Neural cell (in vitro differentiated cells): ENCODE results near the gene AKAP10. TPM values are rescaled to one million over a fixed set of nuclear protein-coding genes. Genes with fewer than 3 reads are reported as not detected.

Experiments used
- H2AFZ ChIP-seq: fragments of 200-600, 300-800 bp; sonication (generic), shearing (Covaris generic); 2 replicates; pipeline ENCODE4 v1.6.0; 2014; ENCODE audit warnings: low read depth, mild to moderate bottlenecking, antibody characterized with exemption, low read length, moderate library complexity
- H3F3A ChIP-seq: fragments of 200-600 bp; shearing (Covaris generic); 2 replicates; pipeline ENCODE4 v1.6.1; 2016; ENCODE audit warnings: mild to moderate bottlenecking, moderate library complexity, mixed read lengths, antibody characterized with exemption, low read length; ENCODE audit not compliant: insufficient read depth, poor library complexity, severe bottlenecking
- H3K27ac ChIP-seq: fragments of 200-600, 300-800 bp; sonication (generic), shearing (Covaris generic); 2 replicates; pipeline ENCODE4 v1.5.1; 2014; ENCODE audit warnings: mild to moderate bottlenecking, low read length, moderate library complexity
- H3K27me3 ChIP-seq: fragments of 300-800, 200-600 bp; sonication (generic), shearing (Covaris generic); 2 replicates; pipeline ENCODE4 v1.6.0; 2014; ENCODE audit warnings: mild to moderate bottlenecking, low read depth, low read length, moderate library complexity; ENCODE audit not compliant: insufficient read depth
- H3K36me3 ChIP-seq: fragments of 300-800, 200-600 bp; sonication (generic), shearing (Covaris generic); 2 replicates; pipeline ENCODE4 v1.5.1; 2014; ENCODE audit warnings: mild to moderate bottlenecking, antibody characterized with exemption, low read length, moderate library complexity; ENCODE audit not compliant: insufficient read depth
- H3K4me2 ChIP-seq: fragments of 300-800, 200-600 bp; sonication (generic), shearing (Covaris generic); 2 replicates; pipeline ENCODE4 v1.6.0; 2014; ENCODE audit warnings: mild to moderate bottlenecking, low read length
- H3K4me3 ChIP-seq: fragments of 300-800, 200-600 bp; sonication (generic), shearing (Covaris generic); 2 replicates; pipeline ENCODE4 v1.5.1; 2014; ENCODE audit warnings: mild to moderate bottlenecking, low read length, moderate library complexity
- H3K79me2 ChIP-seq: fragments of 200-600 bp; shearing (Covaris generic); replicated peaks from 2 replicates; pipeline ENCODE4 v1.6.0; 2014; ENCODE audit warnings: mild to moderate bottlenecking, low read length, moderate library complexity; ENCODE audit not compliant: insufficient read depth
- H3K9ac ChIP-seq: fragments of 300-800, 200-600 bp; sonication (generic), shearing (Covaris generic); 2 replicates; pipeline ENCODE4 v1.6.1; 2016; ENCODE audit warnings: mild to moderate bottlenecking, low read length, mixed read lengths
- H3K9me2 ChIP-seq: fragments of 200-600 bp; shearing (Covaris generic); 2 replicates; pipeline ENCODE4 v1.6.1; 2016; ENCODE audit warnings: mild to moderate bottlenecking, low read length, mixed read lengths; ENCODE audit not compliant: insufficient read depth
- H3K9me3 ChIP-seq: fragments of 200-600, 300-800 bp; sonication (generic), shearing (Covaris generic); 2 replicates; pipeline ENCODE4 v1.6.1; 2016; ENCODE audit warnings: mild to moderate bottlenecking, mixed run types, low read length, moderate library complexity, mixed read lengths
- H4K20me1 ChIP-seq: fragments of 200-600 bp; shearing (Covaris generic); 2 replicates; pipeline ENCODE4 v1.6.1; 2016; ENCODE audit warnings: mild to moderate bottlenecking, mixed run types; ENCODE audit not compliant: insufficient read depth
- EP300 ChIP-seq: fragments of 450-650 bp; conservative IDR thresholded peaks from 2 replicates; pipeline ENCODE4 v1.6.1; 2014; ENCODE audit warnings: antibody characterized with exemption, mild to moderate bottlenecking, moderate library complexity; ENCODE audit not compliant: poor library complexity, severe bottlenecking
- EZH2 ChIP-seq: fragments of 200-600, 300-800 bp; shearing (Covaris generic), sonication (generic); IDR thresholded peaks from 2 replicates; pipeline ENCODE4 v1.6.1; 2014; ENCODE audit warnings: antibody characterized with exemption, low read length, borderline replicate concordance, mild to moderate bottlenecking; ENCODE audit not compliant: insufficient read depth, poor library complexity, severe bottlenecking
- MXI1 ChIP-seq: fragments of 450-650 bp; conservative IDR thresholded peaks from 2 replicates; pipeline ENCODE4 v1.6.1; 2014; ENCODE audit warnings: antibody characterized with exemption, mild to moderate bottlenecking; ENCODE audit not compliant: poor library complexity, severe bottlenecking
- POLR2AphosphoS5 ChIP-seq: IDR thresholded peaks from 2 replicates; pipeline ENCODE4 v1.6.1; 2012
- RAD21 ChIP-seq: fragments of 450-650 bp; conservative IDR thresholded peaks from 2 replicates; pipeline ENCODE4 v1.6.1; 2014; ENCODE audit warnings: antibody characterized with exemption, mild to moderate bottlenecking, moderate library complexity
- REST ChIP-seq: IDR thresholded peaks from 2 replicates; pipeline ENCODE4 v1.6.1; 2012; ENCODE audit warnings: borderline replicate concordance
- SMC3 ChIP-seq: fragments of 450-650 bp; conservative IDR thresholded peaks from 2 replicates; pipeline ENCODE4 v1.6.1; 2014; ENCODE audit warnings: antibody characterized with exemption, mild to moderate bottlenecking, moderate library complexity; ENCODE audit not compliant: poor library complexity
- TAF1 ChIP-seq: IDR thresholded peaks from 2 replicates; pipeline ENCODE4 v1.6.1; 2012; ENCODE audit warnings: low read depth
- polyA plus RNA-seq: library from polyadenylated mRNA; depleted of rRNA; stranded (reverse); fragments of >200 nt; gene quantifications from 2 replicates; pipeline ENCODE4 v1.2.3, GENCODE V29; 2014
- TF ChIP-seq, protein P1 (sequence below): fragments of 450-650 bp; IDR thresholded peaks from 2 replicates; pipeline ENCODE4 v1.5.1; 2014; ENCODE audit warnings: antibody characterized with exemption, mild to moderate bottlenecking, moderate library complexity; ENCODE audit not compliant: poor library complexity, severe bottlenecking

The AKAP10 gene
- polyA plus RNA-seq, 1 donor from 2014 or later = 27.3 TPM

- Histone ChIP-seq H2AFZ (no peak overlapping the region), H3K27me3 (no peaks in the 10 kb centered on the region), H3K4me3 (peak overlapping the region; percentile 94), H3K79me2 (peaks cover 34% of the 10 kb centered on the region), H3K9ac (no peak overlapping the region), H3K9me2 (no peaks in the 10 kb centered on the region), H3K4me2 (no peak overlapping the region), H3F3A (no peaks in the 10 kb centered on the region), H3K9me3 (no peaks in the 10 kb centered on the region), H4K20me1 (no peaks in the 10 kb centered on the region), H3K36me3 (no peaks in the 10 kb centered on the region), H3K27ac (no peak overlapping the region)
- TF ChIP-seq TAF1 = no peak
- TF ChIP-seq EZH2 = no peak
Measured at GRCh38 chr17:19978805-19979211, 1.2 kb upstream of the AKAP10 start.

DNA sequence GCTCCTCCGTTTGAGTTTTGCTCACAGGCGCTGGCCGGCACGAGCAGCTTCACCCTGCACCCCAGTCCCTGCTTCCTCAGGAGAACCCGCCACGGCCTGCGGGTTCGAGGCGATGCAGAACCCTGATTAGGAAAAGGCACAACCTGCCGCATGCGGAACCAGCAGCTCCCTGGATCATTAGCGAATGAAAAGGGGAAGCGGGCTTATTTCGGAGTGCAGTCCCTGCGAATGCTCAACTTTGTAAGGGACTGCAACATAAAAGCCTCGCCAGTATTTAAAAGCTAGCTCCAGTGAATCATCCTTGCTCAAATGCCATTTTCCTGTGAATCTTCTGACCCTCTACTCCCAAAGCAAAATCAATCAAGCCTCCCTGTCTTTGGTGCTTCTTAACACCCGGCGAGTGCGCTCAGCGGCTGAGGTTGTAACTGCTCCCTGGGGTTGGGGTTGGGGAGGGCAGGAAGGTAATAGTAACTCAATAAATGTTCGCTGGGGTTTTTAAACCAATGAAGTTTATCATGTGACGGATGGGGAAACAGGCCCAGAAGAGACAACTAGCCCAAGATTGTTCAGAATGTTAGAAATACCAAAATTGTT lies 678 bp upstream of the AKAP10 start:
- H3K9me2 ChIP-seq = no peaks in the 10 kb centered on the region
- peak overlapping the region; percentile 90 for H2AFZ ChIP-seq
- H3F3A ChIP-seq = no peaks in the 10 kb centered on the region
- H3K27ac ChIP-seq = peak overlapping the region; percentile 83
- no peaks in the 10 kb centered on the region for H3K36me3 ChIP-seq
- H3K4me3 ChIP-seq = peak overlapping the region; percentile 94
- no peaks in the 10 kb centered on the region for H3K27me3 ChIP-seq
- peak overlapping the region; percentile 52 for H3K4me2 ChIP-seq
- H3K9me3 ChIP-seq = no peaks in the 10 kb centered on the region
- TF ChIP-seq EP300 (no peak), POLR2AphosphoS5 (no peak), REST (no peak)
- TF ChIP-seq, protein P1, sequence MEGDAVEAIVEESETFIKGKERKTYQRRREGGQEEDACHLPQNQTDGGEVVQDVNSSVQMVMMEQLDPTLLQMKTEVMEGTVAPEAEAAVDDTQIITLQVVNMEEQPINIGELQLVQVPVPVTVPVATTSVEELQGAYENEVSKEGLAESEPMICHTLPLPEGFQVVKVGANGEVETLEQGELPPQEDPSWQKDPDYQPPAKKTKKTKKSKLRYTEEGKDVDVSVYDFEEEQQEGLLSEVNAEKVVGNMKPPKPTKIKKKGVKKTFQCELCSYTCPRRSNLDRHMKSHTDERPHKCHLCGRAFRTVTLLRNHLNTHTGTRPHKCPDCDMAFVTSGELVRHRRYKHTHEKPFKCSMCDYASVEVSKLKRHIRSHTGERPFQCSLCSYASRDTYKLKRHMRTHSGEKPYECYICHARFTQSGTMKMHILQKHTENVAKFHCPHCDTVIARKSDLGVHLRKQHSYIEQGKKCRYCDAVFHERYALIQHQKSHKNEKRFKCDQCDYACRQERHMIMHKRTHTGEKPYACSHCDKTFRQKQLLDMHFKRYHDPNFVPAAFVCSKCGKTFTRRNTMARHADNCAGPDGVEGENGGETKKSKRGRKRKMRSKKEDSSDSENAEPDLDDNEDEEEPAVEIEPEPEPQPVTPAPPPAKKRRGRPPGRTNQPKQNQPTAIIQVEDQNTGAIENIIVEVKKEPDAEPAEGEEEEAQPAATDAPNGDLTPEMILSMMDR = peak; percentile 33
- H3K9ac ChIP-seq = peak overlapping the region; percentile 88
- peaks cover 37% of the 10 kb centered on the region for H3K79me2 ChIP-seq
- no peaks in the 10 kb centered on the region for H4K20me1 ChIP-seq

DNA sequence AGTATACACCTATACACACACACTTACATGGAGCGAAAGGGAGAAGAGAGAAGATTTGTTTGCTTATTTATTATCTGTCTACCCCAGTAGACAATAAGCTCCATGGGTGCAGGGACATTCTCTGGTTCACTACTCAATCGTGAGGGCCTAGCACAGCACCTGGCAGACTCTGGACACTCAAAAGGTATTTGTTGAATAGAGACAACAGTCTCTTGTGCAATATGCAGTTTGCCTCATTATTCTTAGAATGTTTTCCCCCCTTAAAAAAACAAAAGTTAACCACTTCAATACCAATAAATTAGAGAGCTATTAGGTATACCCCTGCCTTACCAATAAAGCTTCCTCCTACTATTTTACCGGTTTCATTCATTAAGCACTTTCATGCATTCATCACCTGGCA lies 2.0 kb downstream of the AKAP10 start:
- no peak overlapping the region for H3K27ac ChIP-seq
- no peaks in the 10 kb centered on the region for H3K9me2 ChIP-seq
- no peaks in the 10 kb centered on the region for H4K20me1 ChIP-seq
- no peaks in the 10 kb centered on the region for H3K9me3 ChIP-seq
- no peak overlapping the region for H2AFZ ChIP-seq
- H3K4me3 ChIP-seq = peak overlapping the region; percentile 35
- no peak overlapping the region for H3K9ac ChIP-seq
- TF ChIP-seq, protein P1 = no peak
- TF ChIP-seq TAF1 (no peak), MXI1 (no peak), EP300 (no peak), RAD21 (no peak), REST (no peak), POLR2AphosphoS5 (no peak), EZH2 (no peak), SMC3 (no peak)
- no peaks in the 10 kb centered on the region for H3K27me3 ChIP-seq
- no peaks in the 10 kb centered on the region for H3K36me3 ChIP-seq
- peaks cover 46% of the 10 kb centered on the region for H3K79me2 ChIP-seq
- no peaks in the 10 kb centered on the region for H3F3A ChIP-seq
- H3K4me2 ChIP-seq = no peak overlapping the region
